H1 (cell line): Measurements from ENCODE around the gene SLC26A6. TPM values are rescaled to one million over a fixed set of nuclear protein-coding genes. Genes with fewer than 3 reads are reported as not detected.

Source experiments
- CTCF ChIA-PET: fragments of 300-600 bp; sonication (Branson Sonifier 250); formaldehyde crosslinking; loops from one replicate; lab custom pipeline; 2021; ENCODE audit not compliant: partially characterized antibody; lab: Charles Lee
- POLR2A ChIA-PET: fragments of 300-600 bp; sonication (Branson Sonifier 250); formaldehyde crosslinking; loops from one replicate; lab custom pipeline; 2021; ENCODE audit warnings: inconsistent platforms; ENCODE audit not compliant: partially characterized antibody; lab: Charles Lee
- DNase-seq, 2 experiments: peaks; one replicate each; pipeline versions ENCODE4 v3.0.0 to v3.0.0-alpha.2; 2010 to 2022; ENCODE audit warnings: low spot score in 2 of 2, low read depth in 1 of 2, mixed read lengths in 1 of 2
- FAIRE-seq: peaks from 2 replicates; lab custom pipeline; 2011; peaks lifted over from hg19 to GRCh38; lab: Jason Lieb, UNC
- H2AFZ ChIP-seq: 2 replicates; pipeline ENCODE4 v1.8.1; 2012; ENCODE audit warnings: low read length, inconsistent platforms
- H2AK5ac ChIP-seq: 2 replicates; pipeline ENCODE4 v1.6.1; 2013; ENCODE audit warnings: low read depth, low read length
- H2BK120ac ChIP-seq: replicated peaks from 2 replicates; pipeline ENCODE3; 2013; ENCODE audit warnings: low read depth, low read length, inconsistent platforms
- H2BK12ac ChIP-seq: 2 replicates; pipeline ENCODE4 v1.6.1; 2013; ENCODE audit warnings: low read depth, low read length
- H2BK15ac ChIP-seq: 2 replicates; pipeline ENCODE4 v1.6.1; 2013; ENCODE audit warnings: low read length
- H2BK20ac ChIP-seq: 2 replicates; pipeline ENCODE4 v1.6.1; 2013; ENCODE audit warnings: low read length
- H2BK5ac ChIP-seq: 2 replicates; pipeline ENCODE4 v1.6.1; 2013; ENCODE audit warnings: low read depth, low read length
- H3K14ac ChIP-seq: 2 replicates; pipeline ENCODE4 v1.6.1; 2013; ENCODE audit warnings: inconsistent platforms; ENCODE audit not compliant: insufficient read length
- H3K18ac ChIP-seq: 2 replicates; pipeline ENCODE4 v1.6.1; 2013; ENCODE audit warnings: low read length; ENCODE audit errors: extremely low read depth
- H3K23ac ChIP-seq: 2 replicates; pipeline ENCODE4 v1.6.1; 2013; ENCODE audit warnings: inconsistent platforms; ENCODE audit not compliant: insufficient read length
- H3K23me2 ChIP-seq: 2 replicates; pipeline ENCODE4 v1.6.1; 2013; ENCODE audit warnings: low read depth, low read length
- H3K27ac ChIP-seq: 2 replicates; pipeline ENCODE4 v1.6.1; 2011; ENCODE audit warnings: low read depth, low read length, inconsistent platforms
- H3K27me3 ChIP-seq, 4 experiments: replicated peaks in 1 of 4; 1 replicate in 1 of 4; 2 replicates in 3 of 4; pipeline versions ENCODE4 v1.6.1 to v1.8.1; 2011 to 2013; ENCODE audit warnings: low read length in 3 of 4, mild to moderate bottlenecking in 3 of 4, inconsistent platforms in 2 of 4, mixed read lengths in 2 of 4, moderate library complexity in 1 of 4; ENCODE audit not compliant: control insufficient read depth in 3 of 4, insufficient read depth in 3 of 4; ENCODE audit errors: extremely low read depth in 1 of 4
- H3K36me3 ChIP-seq, 4 experiments: 2 replicates each; pipeline versions ENCODE4 v1.6.1 to v1.8.1; 2011 to 2013; ENCODE audit warnings: mild to moderate bottlenecking in 4 of 4, low read length in 3 of 4, moderate library complexity in 2 of 4, control low read depth in 1 of 4, inconsistent platforms in 1 of 4; ENCODE audit not compliant: insufficient read depth in 4 of 4, control insufficient read depth in 2 of 4
- H3K4ac ChIP-seq: replicated peaks from 2 replicates; pipeline ENCODE3; 2013; ENCODE audit warnings: low read length, low read depth, mixed read lengths, inconsistent platforms; ENCODE audit not compliant: insufficient read length
- H3K4me1 ChIP-seq, 4 experiments: replicated peaks in 1 of 4; 1 replicate in 1 of 4; 2 replicates in 3 of 4; pipeline versions ENCODE4 v1.6.1 to v1.8.1; 2011 to 2013; ENCODE audit warnings: low read length in 3 of 4, inconsistent platforms in 2 of 4, mixed read lengths in 1 of 4; ENCODE audit not compliant: insufficient read depth in 4 of 4, control insufficient read depth in 3 of 4
- H3K4me2 ChIP-seq, 2 experiments: 2 replicates each; pipeline versions ENCODE4 v1.6.1 to v1.8.1; 2011 to 2013; ENCODE audit warnings: low read depth in 2 of 2, low read length in 2 of 2, control low read depth in 1 of 2, inconsistent platforms in 1 of 2, mild to moderate bottlenecking in 1 of 2; ENCODE audit not compliant: insufficient read depth in 1 of 2
- H3K4me3 ChIP-seq, 4 experiments: fragments of 200-600, 300-600 bp in 1 of 4; sonication (generic), shearing (Covaris generic), sonication (Bioruptor Twin) in 1 of 4; 2 replicates each; pipeline versions ENCODE4 v1.5.1 to v1.8.1; 2011 to 2016; ENCODE audit warnings: low read length in 4 of 4, low read depth in 3 of 4, control low read depth in 2 of 4, inconsistent platforms in 2 of 4, mild to moderate bottlenecking in 2 of 4, mixed read lengths in 1 of 4, moderate library complexity in 1 of 4; ENCODE audit not compliant: insufficient read depth in 2 of 4; ENCODE audit errors: extremely low read depth in 1 of 4
- H3K56ac ChIP-seq: replicated peaks from 2 replicates; pipeline ENCODE3; 2013; ENCODE audit warnings: low read depth, mild to moderate bottlenecking, mixed read lengths, low read length, inconsistent platforms; ENCODE audit not compliant: insufficient read length
- H3K79me1 ChIP-seq: 2 replicates; pipeline ENCODE4 v1.6.1; 2013; ENCODE audit warnings: low read depth, low read length, control low read depth
- H3K79me2 ChIP-seq, 2 experiments: 2 replicates each; pipeline versions ENCODE4 v1.6.1 to v1.8.1; 2012 to 2013; ENCODE audit warnings: low read length in 2 of 2, mild to moderate bottlenecking in 2 of 2, inconsistent platforms in 1 of 2; ENCODE audit not compliant: insufficient read depth in 2 of 2, control insufficient read depth in 1 of 2
- H3K9ac ChIP-seq, 4 experiments: replicated peaks in 1 of 4; 1 replicate in 1 of 4; 2 replicates in 3 of 4; pipeline versions ENCODE4 v1.6.1 to v1.8.1; 2011 to 2013; ENCODE audit warnings: low read depth in 3 of 4, low read length in 3 of 4, control low read depth in 2 of 4, mild to moderate bottlenecking in 2 of 4, moderate library complexity in 2 of 4, inconsistent platforms in 1 of 4; ENCODE audit errors: extremely low read depth in 1 of 4
- H3K9me3 ChIP-seq, 2 experiments: 2 replicates each; pipeline versions ENCODE4 v1.6.1 to v1.8.1; 2012 to 2013; ENCODE audit warnings: mild to moderate bottlenecking in 2 of 2, moderate library complexity in 2 of 2, control low read depth in 1 of 2, inconsistent platforms in 1 of 2, low read depth in 1 of 2, low read length in 1 of 2, mixed read lengths in 1 of 2; ENCODE audit not compliant: insufficient read depth in 2 of 2
- H4K20me1 ChIP-seq, 2 experiments: replicated peaks in 1 of 2; 2 replicates each; pipeline versions ENCODE3 to v1.8.1; 2011 to 2013; ENCODE audit warnings: inconsistent platforms in 2 of 2, low read length in 2 of 2, mild to moderate bottlenecking in 1 of 2; ENCODE audit not compliant: insufficient read depth in 2 of 2, control insufficient read depth in 1 of 2
- H4K5ac ChIP-seq: 2 replicates; pipeline ENCODE4 v1.6.1; 2013; ENCODE audit warnings: low read length, low read depth, mixed read lengths, inconsistent platforms; ENCODE audit not compliant: insufficient read length
- H4K8ac ChIP-seq: 2 replicates; pipeline ENCODE4 v1.8.0; 2013; ENCODE audit warnings: mild to moderate bottlenecking, moderate library complexity, low read length, inconsistent platforms; ENCODE audit not compliant: insufficient read depth; ENCODE audit errors: extremely low read depth
- H4K91ac ChIP-seq: replicated peaks from 2 replicates; pipeline ENCODE3; 2013; ENCODE audit warnings: low read length, mixed read lengths, inconsistent platforms; ENCODE audit not compliant: insufficient read length
- CHD1 ChIP-seq: IDR thresholded peaks from 2 replicates; pipeline ENCODE4 v1.6.1; 2012; ENCODE audit warnings: low read depth, low read length, improper control_type of control experiment
- EP300 ChIP-seq, 2 experiments: IDR thresholded peaks; 1 replicate in 1 of 2; 2 replicates in 1 of 2; pipeline ENCODE4 v1.6.1; 2011 to 2012; ENCODE audit warnings: low read depth in 2 of 2, low read length in 2 of 2, mild to moderate bottlenecking in 2 of 2, borderline replicate concordance in 1 of 2, inconsistent platforms in 1 of 2, moderate library complexity in 1 of 2
- FOSL1 ChIP-seq: IDR thresholded peaks from 2 replicates; pipeline ENCODE4 v1.6.1; 2011; ENCODE audit warnings: mild to moderate bottlenecking, low read depth, low read length, moderate library complexity; ENCODE audit not compliant: insufficient read depth
- NANOG ChIP-seq: IDR thresholded peaks from 2 replicates; pipeline ENCODE4 v1.6.1; 2011; ENCODE audit warnings: low read length, low read depth, mild to moderate bottlenecking, inconsistent platforms; ENCODE audit not compliant: insufficient read depth, poor library complexity, severe bottlenecking
- POU5F1 ChIP-seq: IDR thresholded peaks from 2 replicates; pipeline ENCODE4 v1.6.1; 2011; ENCODE audit warnings: low read depth, mild to moderate bottlenecking, low read length, moderate library complexity
- SAP30 ChIP-seq: fragments of 300-600 bp; sonication (generic); IDR thresholded peaks from 2 replicates; pipeline ENCODE4 v1.7.1; 2012; ENCODE audit warnings: low read length, moderate library complexity, mild to moderate bottlenecking, inconsistent platforms; ENCODE audit not compliant: insufficient read depth, insufficient replicate concordance
- SP1 ChIP-seq: IDR thresholded peaks from 2 replicates; pipeline ENCODE4 v1.6.1; 2011; ENCODE audit warnings: low read depth, low read length
- WGBS, 2 experiments: shearing (Covaris generic) in 1 of 2; methylation state at CpG; one replicate each; pipeline versions ENCODE4 v1.1.6 to v1.1.7; 2013 to 2015; ENCODE audit warnings: low lambda C conversion rate in 2 of 2, mixed read lengths in 2 of 2, inconsistent platforms in 1 of 2, low coverage in 1 of 2, missing lambda C conversion rate in 1 of 2; ENCODE audit not compliant: insufficient replicate concordance in 2 of 2, insufficient coverage in 1 of 2, insufficient read length in 1 of 2; ENCODE audit errors: extremely low coverage in 1 of 2, missing lambda C conversion rate in 1 of 2; 5-methylcytosine and 5-hydroxymethylcytosine counted together
- polyA plus RNA-seq, 7 experiments: library from polyadenylated mRNA; depleted of rRNA in 3 of 7; stranded (reverse) in 5 of 7; unstranded in 2 of 7; fragments of >200 nt in 5 of 7; fragments of 200-250 nt in 2 of 7; gene quantifications; 1 replicate in 5 of 7; 2 replicates in 1 of 7; 4 replicates in 1 of 7; pipeline versions ENCODE4 v1.2.1 to v1.2.3, GENCODE V29; 2011 to 2013; ENCODE audit warnings: missing spikeins in 2 of 7, mixed read lengths in 2 of 7
- total RNA-seq: library from RNA; stranded (reverse); fragmentation: NEBNext Ultra II Directional; extraction: Animal tissue kit (Norgen Biotek cat#: 25700); gene quantifications from 2 replicates; pipeline ENCODE4 v1.2.1, GENCODE V29; 2021
- TF ChIP-seq, protein P1 (sequence below): IDR thresholded peaks from 2 replicates; pipeline ENCODE4 v1.6.1; 2011; ENCODE audit warnings: low read length, improper control_type of control experiment

Gene SLC26A6
- total and polyA plus RNA-seq, 2 of the 8 experiments (the other 6 are each of a cell fraction or from before 2014, with no cell fraction given), result 50.4 to 58.0 TPM

DNA sequence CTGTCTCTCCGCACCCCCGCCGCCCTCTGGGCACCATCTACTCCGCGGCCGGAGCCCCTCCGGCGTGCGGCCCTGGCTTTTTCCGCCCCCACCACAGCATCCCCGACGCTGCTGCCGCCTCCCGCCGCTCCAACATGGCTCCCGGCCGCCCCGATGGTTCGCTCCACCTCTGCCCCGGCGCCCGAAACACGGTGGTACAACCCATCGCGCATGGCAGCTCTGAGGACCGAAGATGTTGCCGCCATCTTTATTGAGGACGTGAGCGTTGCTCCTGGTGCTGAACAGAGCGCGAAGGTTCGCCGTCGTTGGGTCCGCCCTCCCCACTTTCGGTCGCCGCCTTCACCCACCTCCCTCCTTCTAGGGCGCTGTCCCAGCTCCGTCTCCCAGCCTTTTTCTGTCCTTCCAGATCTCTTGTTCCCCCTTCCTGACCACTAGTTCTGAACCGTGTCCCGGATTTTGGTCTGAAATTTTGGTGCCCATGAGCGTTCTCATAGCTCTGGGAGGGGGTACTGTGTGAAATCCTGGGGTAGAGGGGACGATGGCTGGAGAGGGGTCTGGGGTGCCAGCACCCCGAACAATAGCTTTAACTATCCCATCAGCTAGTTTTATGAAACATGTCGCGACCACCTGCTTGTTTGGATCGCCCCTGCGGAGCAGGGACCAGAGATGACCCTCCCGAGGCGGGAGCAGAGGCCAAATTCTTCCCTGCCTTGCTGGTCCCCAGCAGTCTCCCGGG lies 27.7 kb upstream of the SLC26A6 start, which contains the start of gene CELSR3:
TSS of gene CELSR3 (minus strand) at position 134 of the 736 bp plus-strand sequence. CDS start 252 bp downstream, outside the sequence.
- H3K27ac ChIP-seq, result peak within 1 kb of the TSS; percentile 97
- H4K20me1 ChIP-seq, result peaks cover 10 to 23% of the 10 kb centered on the region in 2 experiments
- no peak within 1 kb of the TSS for H2AFZ ChIP-seq
- peak within 1 kb of the TSS; percentile 47 for H3K4ac ChIP-seq
- peaks cover 12% of the 10 kb centered on the region; the same call in 1 of the 2 replicates for H3K23me2 ChIP-seq
- peak within 1 kb of the TSS; percentile 100; the same call in 1 of the 2 replicates for H4K8ac ChIP-seq
- peak within 1 kb of the TSS; percentile 77 to 94 for H3K4me2 ChIP-seq
- H3K36me3 ChIP-seq, result peaks cover 0 to 13% (median 1%) of the 10 kb centered on the region in 4 experiments; a peak in 4 of 8 replicates
- H2BK120ac ChIP-seq, result peak within 1 kb of the TSS; percentile 51
- H2BK15ac ChIP-seq, result peak within 1 kb of the TSS; percentile 46; the same call in 1 of the 2 replicates
- no peak within 1 kb of the TSS for H3K23ac ChIP-seq
- peak within 1 kb of the TSS; percentile 93 for H4K91ac ChIP-seq
- peaks cover 2% of the 10 kb centered on the region; the same call in 1 of the 2 replicates for H3K79me1 ChIP-seq
- POLR2A ChIA-PET, result interaction anchor here (0.6 to 11.1 kb wide), 47 partner anchors 11 to 431 kb away, joined by 3 to 175 read pairs (median 5); partner anchors contain the start of genes CCDC51, COL7A1, IMPDH2 and IP6K2
- H3K18ac ChIP-seq, result peak within 1 kb of the TSS; percentile 97
- H4K5ac ChIP-seq, result peak within 1 kb of the TSS; percentile 95
- 0 out of 7 replicates have a peak, but pooled peaks cover 0 to 4% (median 0%) of the 10 kb centered on the region in 4 experiments for H3K27me3 ChIP-seq
- peak within 1 kb of the TSS; percentile 18; the same call in 1 of the 2 replicates for H2AK5ac ChIP-seq
- H3K9ac ChIP-seq, result peak within 1 kb of the TSS; percentile 62 to 97 (median 96)
- H3K9me3 ChIP-seq, result no peaks in the 10 kb centered on the region
- WGBS, 2 experiments, result 1% methylated on average over 37 of the region's 52 CpGs; no CpG with 5 or more reads in 1 of the 2 experiments
- no peaks in the 10 kb centered on the region for H3K79me2 ChIP-seq
- H3K56ac ChIP-seq, result peak within 1 kb of the TSS; percentile 65
- H3K4me1 ChIP-seq, result peaks cover 0 to 11% (median 7%) of the 10 kb centered on the region in 4 experiments; a peak in 5 of 7 replicates
- CTCF ChIA-PET, result interaction anchor here (0.9 to 5.2 kb wide), 15 partner anchors 11 to 231 kb away, joined by 3 to 27 read pairs (median 4); partner anchors contain the start of genes NCKIPSD and SLC26A6
- peak within 1 kb of the TSS; percentile 95 for H2BK5ac ChIP-seq
- peak; percentile 60 for FAIRE-seq
- peak within 1 kb of the TSS; percentile 97; the same call in 1 of the 2 replicates for H2BK12ac ChIP-seq
- H3K14ac ChIP-seq, result no peak within 1 kb of the TSS
- H3K4me3 ChIP-seq, result peak within 1 kb of the TSS; percentile 73 to 84 (median 82)
- H2BK20ac ChIP-seq, result peak within 1 kb of the TSS; percentile 48; the same call in 1 of the 2 replicates
- DNase-seq, result peak; percentile 73 to 91
- TF ChIP-seq EP300 (IDR thresholded peaks at IDR 0.05; ENCODE audit: borderline replicate concordance in 1 of 2, low read depth in 2 of 2, low read length in 2 of 2) (peak in 1 of 2 experiments; percentile 98; a peak in 2 of 3 replicates), SAP30 (no peak), CHD1 (peak; percentile 90), FOSL1 (no peak), NANOG (peak; percentile 33), SP1 (peak; percentile 45; the same call in 1 of the 2 replicates), POU5F1 (no peak)
- TF ChIP-seq, protein P1, sequence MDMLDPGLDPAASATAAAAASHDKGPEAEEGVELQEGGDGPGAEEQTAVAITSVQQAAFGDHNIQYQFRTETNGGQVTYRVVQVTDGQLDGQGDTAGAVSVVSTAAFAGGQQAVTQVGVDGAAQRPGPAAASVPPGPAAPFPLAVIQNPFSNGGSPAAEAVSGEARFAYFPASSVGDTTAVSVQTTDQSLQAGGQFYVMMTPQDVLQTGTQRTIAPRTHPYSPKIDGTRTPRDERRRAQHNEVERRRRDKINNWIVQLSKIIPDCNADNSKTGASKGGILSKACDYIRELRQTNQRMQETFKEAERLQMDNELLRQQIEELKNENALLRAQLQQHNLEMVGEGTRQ, result peak; percentile 18; the same call in 1 of the 2 replicates
